HEK293 (cell line): ENCODE results near the gene TRIM27.

Experiments
- GLI4 ChIP-seq: fragments of 450-650 bp; formaldehyde crosslinking; IDR thresholded peaks from 2 replicates; pipeline ENCODE4 v1.5.1; 2016; ENCODE audit warnings: missing biosample characterization, missing genetic modification characterization
- MYNN ChIP-seq: fragments of 450-650 bp; formaldehyde crosslinking; IDR thresholded peaks from 2 replicates; pipeline ENCODE4 v1.5.1; 2016; ENCODE audit warnings: missing biosample characterization, missing genetic modification characterization, borderline replicate concordance
- SP3 ChIP-seq: fragments of 450-650 bp; formaldehyde crosslinking; IDR thresholded peaks from 2 replicates; pipeline ENCODE4 v1.5.1; 2016; ENCODE audit warnings: missing biosample characterization, missing genetic modification characterization
- SP7 ChIP-seq: fragments of 450-650 bp; formaldehyde crosslinking; IDR thresholded peaks from 2 replicates; pipeline ENCODE4 v1.5.1; 2016; ENCODE audit warnings: missing biosample characterization, missing genetic modification characterization
- WT1 ChIP-seq: fragments of 450-650 bp; formaldehyde crosslinking; IDR thresholded peaks from 2 replicates; pipeline ENCODE4 v1.5.1; 2016; ENCODE audit warnings: missing biosample characterization, missing genetic modification characterization
- ZFP3 ChIP-seq: fragments of 450-650 bp; formaldehyde crosslinking; IDR thresholded peaks from 2 replicates; pipeline ENCODE4 v1.5.1; 2016; ENCODE audit warnings: low read depth, missing biosample characterization, missing genetic modification characterization
- ZFP41 ChIP-seq: fragments of 450-650 bp; formaldehyde crosslinking; IDR thresholded peaks from 2 replicates; pipeline ENCODE4 v1.5.1; 2016; ENCODE audit warnings: missing biosample characterization, missing genetic modification characterization, borderline replicate concordance
- ZNF112 ChIP-seq: fragments of 450-650 bp; formaldehyde crosslinking; IDR thresholded peaks from 2 replicates; pipeline ENCODE4 v1.5.0; 2017; ENCODE audit warnings: missing biosample characterization, missing genetic modification characterization
- ZNF146 ChIP-seq: fragments of 450-650 bp; formaldehyde crosslinking; IDR thresholded peaks from 2 replicates; pipeline ENCODE4 v1.5.1; 2016; ENCODE audit warnings: missing biosample characterization, missing genetic modification characterization
- ZNF24 ChIP-seq: fragments of 450-650 bp; formaldehyde crosslinking; IDR thresholded peaks from 2 replicates; pipeline ENCODE4 v1.5.1; 2016; ENCODE audit warnings: missing biosample characterization, missing genetic modification characterization
- ZNF302 ChIP-seq: fragments of 450-650 bp; formaldehyde crosslinking; IDR thresholded peaks from 2 replicates; pipeline ENCODE4 v1.5.1; 2016; ENCODE audit warnings: missing biosample characterization, missing genetic modification characterization, low read depth
- ZNF404 ChIP-seq: fragments of 450-650 bp; formaldehyde crosslinking; IDR thresholded peaks from 2 replicates; pipeline ENCODE4 v1.5.1; 2017; ENCODE audit warnings: missing biosample characterization, missing genetic modification characterization
- ZNF423 ChIP-seq: fragments of 450-650 bp; formaldehyde crosslinking; IDR thresholded peaks from 2 replicates; pipeline ENCODE4 v1.5.1; 2016; ENCODE audit warnings: missing biosample characterization, missing genetic modification characterization
- ZNF571 ChIP-seq: fragments of 450-650 bp; formaldehyde crosslinking; IDR thresholded peaks from 2 replicates; pipeline ENCODE4 v1.5.0; 2017; ENCODE audit warnings: missing biosample characterization, missing genetic modification characterization
- ZNF830 ChIP-seq: fragments of 450-650 bp; IDR thresholded peaks from 2 replicates; pipeline ENCODE4 v1.5.0; 2018; ENCODE audit warnings: missing biosample characterization, missing genetic modification characterization, low read depth, mild to moderate bottlenecking, moderate library complexity
- ZNF837 ChIP-seq: fragments of 450-650 bp; formaldehyde crosslinking; IDR thresholded peaks from 2 replicates; pipeline ENCODE4 v1.5.1; 2016; ENCODE audit warnings: missing biosample characterization, missing genetic modification characterization
- ZSCAN16 ChIP-seq: fragments of 450-650 bp; formaldehyde crosslinking; IDR thresholded peaks from 2 replicates; pipeline ENCODE4 v1.5.1; 2016; ENCODE audit warnings: missing biosample characterization, missing genetic modification characterization
- ZSCAN30 ChIP-seq: fragments of 450-650 bp; IDR thresholded peaks from 2 replicates; pipeline ENCODE4 v1.5.1; 2018; ENCODE audit warnings: missing biosample characterization, mild to moderate bottlenecking, missing genetic modification characterization, moderate library complexity
- TF ChIP-seq, protein P1 (sequence below): fragments of 450-650 bp; formaldehyde crosslinking; optimal IDR thresholded peaks from 2 replicates; pipeline ENCODE3; 2016; ENCODE audit warnings: missing biosample characterization, mild to moderate bottlenecking, missing genetic modification characterization
- TF ChIP-seq, protein P2 (sequence below): fragments of 450-650 bp; formaldehyde crosslinking; IDR thresholded peaks from 2 replicates; pipeline ENCODE4 v1.5.1; 2017; ENCODE audit warnings: missing biosample characterization, missing genetic modification characterization
- TF ChIP-seq, protein P3 (sequence below): fragments of 450-650 bp; formaldehyde crosslinking; IDR thresholded peaks from 2 replicates; pipeline ENCODE4 v1.5.1; 2016; ENCODE audit warnings: missing biosample characterization, missing genetic modification characterization
- TF ChIP-seq, protein P4 (sequence below): IDR thresholded peaks from 2 replicates; pipeline ENCODE4 v1.6.1; 2011; ENCODE audit warnings: mild to moderate bottlenecking, low read depth, low read length, borderline replicate concordance
- TF ChIP-seq, protein P5 (sequence below): fragments of 450-650 bp; formaldehyde crosslinking; IDR thresholded peaks from 2 replicates; pipeline ENCODE4 v1.5.1; 2016; ENCODE audit warnings: missing biosample characterization, missing genetic modification characterization
- TF ChIP-seq, protein P6 (sequence below): fragments of 450-650 bp; formaldehyde crosslinking; IDR thresholded peaks from 2 replicates; pipeline ENCODE4 v1.5.1; 2016; ENCODE audit warnings: missing biosample characterization, missing genetic modification characterization
- TF ChIP-seq, protein P7 (sequence below): fragments of 450-650 bp; formaldehyde crosslinking; IDR thresholded peaks from 2 replicates; pipeline ENCODE4 v1.5.1; 2016; ENCODE audit warnings: missing biosample characterization, missing genetic modification characterization

The TRIM27 gene

DNA sequence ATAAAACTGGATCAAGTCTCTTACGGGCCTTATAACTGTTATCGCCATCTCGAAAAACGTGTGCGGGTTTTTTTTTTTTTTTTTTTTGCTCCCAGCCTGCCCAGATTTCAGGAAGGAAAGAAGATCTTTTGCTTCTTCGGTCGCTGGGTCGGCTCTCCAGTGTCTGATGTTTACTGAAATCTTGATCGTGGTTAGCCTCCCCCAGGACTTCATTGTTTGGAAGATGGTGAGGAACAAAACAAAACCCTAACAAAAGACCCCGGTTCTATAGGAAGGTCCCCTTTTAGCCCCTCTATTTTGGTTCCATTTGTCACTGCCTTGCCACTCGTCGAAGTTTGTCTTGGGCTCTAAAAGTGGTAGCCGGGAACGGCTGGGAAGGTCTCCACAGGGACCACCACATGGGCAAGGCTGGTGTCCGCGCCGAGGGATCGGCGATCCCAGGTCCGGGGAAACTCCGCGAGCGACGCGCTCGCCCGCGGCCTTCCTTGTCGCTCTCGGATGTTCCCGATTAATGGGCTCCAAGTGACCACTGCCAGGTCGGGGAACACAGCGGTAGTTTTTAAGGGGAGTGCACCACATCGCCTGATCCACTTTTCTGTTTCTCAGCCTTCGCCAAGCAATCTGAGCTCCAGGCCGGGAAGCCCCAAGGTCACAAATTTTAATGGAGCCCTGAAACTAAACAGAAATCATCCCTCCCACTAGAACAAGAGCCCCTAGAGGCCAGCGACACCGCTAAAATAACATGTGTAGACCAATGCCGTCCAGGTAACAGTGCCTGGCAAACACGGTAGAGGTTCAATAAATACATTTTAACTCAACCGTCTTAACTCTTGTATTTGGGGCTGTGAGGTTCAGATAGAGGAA is 27.0 kb downstream of the TRIM27 start (continued):
- TF ChIP-seq, protein P1, sequence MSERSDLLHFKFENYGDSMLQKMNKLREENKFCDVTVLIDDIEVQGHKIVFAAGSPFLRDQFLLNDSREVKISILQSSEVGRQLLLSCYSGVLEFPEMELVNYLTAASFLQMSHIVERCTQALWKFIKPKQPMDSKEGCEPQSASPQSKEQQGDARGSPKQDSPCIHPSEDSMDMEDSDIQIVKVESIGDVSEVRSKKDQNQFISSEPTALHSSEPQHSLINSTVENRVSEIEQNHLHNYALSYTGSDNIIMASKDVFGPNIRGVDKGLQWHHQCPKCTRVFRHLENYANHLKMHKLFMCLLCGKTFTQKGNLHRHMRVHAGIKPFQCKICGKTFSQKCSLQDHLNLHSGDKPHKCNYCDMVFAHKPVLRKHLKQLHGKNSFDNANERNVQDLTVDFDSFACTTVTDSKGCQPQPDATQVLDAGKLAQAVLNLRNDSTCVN, result peak; percentile 79
- TF ChIP-seq ZNF24, result no peak
- TF ChIP-seq, protein P2, sequence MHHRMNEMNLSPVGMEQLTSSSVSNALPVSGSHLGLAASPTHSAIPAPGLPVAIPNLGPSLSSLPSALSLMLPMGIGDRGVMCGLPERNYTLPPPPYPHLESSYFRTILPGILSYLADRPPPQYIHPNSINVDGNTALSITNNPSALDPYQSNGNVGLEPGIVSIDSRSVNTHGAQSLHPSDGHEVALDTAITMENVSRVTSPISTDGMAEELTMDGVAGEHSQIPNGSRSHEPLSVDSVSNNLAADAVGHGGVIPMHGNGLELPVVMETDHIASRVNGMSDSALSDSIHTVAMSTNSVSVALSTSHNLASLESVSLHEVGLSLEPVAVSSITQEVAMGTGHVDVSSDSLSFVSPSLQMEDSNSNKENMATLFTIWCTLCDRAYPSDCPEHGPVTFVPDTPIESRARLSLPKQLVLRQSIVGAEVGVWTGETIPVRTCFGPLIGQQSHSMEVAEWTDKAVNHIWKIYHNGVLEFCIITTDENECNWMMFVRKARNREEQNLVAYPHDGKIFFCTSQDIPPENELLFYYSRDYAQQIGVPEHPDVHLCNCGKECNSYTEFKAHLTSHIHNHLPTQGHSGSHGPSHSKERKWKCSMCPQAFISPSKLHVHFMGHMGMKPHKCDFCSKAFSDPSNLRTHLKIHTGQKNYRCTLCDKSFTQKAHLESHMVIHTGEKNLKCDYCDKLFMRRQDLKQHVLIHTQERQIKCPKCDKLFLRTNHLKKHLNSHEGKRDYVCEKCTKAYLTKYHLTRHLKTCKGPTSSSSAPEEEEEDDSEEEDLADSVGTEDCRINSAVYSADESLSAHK (tag by site-specific recombination), result no peak
- peak; percentile 26; the same call in 1 of the 2 replicates for TF ChIP-seq WT1 (tag by site-specific recombination)
- no peak for TF ChIP-seq MYNN (tag by site-specific recombination)
- TF ChIP-seq, protein P3, sequence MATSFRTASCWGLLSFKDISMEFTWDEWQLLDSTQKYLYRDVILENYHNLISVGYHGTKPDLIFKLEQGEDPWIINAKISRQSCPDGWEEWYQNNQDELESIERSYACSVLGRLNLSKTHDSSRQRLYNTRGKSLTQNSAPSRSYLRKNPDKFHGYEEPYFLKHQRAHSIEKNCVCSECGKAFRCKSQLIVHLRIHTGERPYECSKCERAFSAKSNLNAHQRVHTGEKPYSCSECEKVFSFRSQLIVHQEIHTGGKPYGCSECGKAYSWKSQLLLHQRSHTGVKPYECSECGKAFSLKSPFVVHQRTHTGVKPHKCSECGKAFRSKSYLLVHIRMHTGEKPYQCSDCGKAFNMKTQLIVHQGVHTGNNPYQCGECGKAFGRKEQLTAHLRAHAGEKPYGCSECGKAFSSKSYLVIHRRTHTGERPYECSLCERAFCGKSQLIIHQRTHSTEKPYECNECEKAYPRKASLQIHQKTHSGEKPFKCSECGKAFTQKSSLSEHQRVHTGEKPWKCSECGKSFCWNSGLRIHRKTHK (tag by site-specific recombination), result no peak
- no peak for TF ChIP-seq ZSCAN16
- TF ChIP-seq ZNF404 (tag by site-specific recombination), result no peak
- no peak for TF ChIP-seq ZFP41 (tag by site-specific recombination)
- no peak for TF ChIP-seq GLI4
- TF ChIP-seq, protein P4, sequence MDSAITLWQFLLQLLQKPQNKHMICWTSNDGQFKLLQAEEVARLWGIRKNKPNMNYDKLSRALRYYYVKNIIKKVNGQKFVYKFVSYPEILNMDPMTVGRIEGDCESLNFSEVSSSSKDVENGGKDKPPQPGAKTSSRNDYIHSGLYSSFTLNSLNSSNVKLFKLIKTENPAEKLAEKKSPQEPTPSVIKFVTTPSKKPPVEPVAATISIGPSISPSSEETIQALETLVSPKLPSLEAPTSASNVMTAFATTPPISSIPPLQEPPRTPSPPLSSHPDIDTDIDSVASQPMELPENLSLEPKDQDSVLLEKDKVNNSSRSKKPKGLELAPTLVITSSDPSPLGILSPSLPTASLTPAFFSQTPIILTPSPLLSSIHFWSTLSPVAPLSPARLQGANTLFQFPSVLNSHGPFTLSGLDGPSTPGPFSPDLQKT, result no peak
- TF ChIP-seq, protein P5, sequence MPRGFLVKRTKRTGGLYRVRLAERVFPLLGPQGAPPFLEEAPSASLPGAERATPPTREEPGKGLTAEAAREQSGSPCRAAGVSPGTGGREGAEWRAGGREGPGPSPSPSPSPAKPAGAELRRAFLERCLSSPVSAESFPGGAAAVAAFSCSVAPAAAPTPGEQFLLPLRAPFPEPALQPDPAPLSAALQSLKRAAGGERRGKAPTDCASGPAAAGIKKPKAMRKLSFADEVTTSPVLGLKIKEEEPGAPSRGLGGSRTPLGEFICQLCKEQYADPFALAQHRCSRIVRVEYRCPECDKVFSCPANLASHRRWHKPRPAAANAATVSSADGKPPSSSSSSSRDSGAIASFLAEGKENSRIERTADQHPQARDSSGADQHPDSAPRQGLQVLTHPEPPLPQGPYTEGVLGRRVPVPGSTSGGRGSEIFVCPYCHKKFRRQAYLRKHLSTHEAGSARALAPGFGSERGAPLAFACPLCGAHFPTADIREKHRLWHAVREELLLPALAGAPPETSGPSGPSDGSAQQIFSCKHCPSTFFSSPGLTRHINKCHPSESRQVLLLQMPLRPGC, result no peak
- TF ChIP-seq ZNF302, result no peak
- no peak for TF ChIP-seq ZNF146 (tag by site-specific recombination)
- peak; percentile 21; the same call in 1 of the 2 replicates for TF ChIP-seq SP7 (tag by site-specific recombination)
- no peak for TF ChIP-seq ZNF423
- TF ChIP-seq ZNF112 (tag by site-specific recombination), result no peak
- no peak for TF ChIP-seq ZNF830 (tag by site-specific recombination)
- no peak for TF ChIP-seq SP3 (tag by site-specific recombination)
- no peak for TF ChIP-seq ZNF837 (tag by site-specific recombination)
- no peak for TF ChIP-seq ZNF571 (tag by site-specific recombination)
- TF ChIP-seq, protein P6, sequence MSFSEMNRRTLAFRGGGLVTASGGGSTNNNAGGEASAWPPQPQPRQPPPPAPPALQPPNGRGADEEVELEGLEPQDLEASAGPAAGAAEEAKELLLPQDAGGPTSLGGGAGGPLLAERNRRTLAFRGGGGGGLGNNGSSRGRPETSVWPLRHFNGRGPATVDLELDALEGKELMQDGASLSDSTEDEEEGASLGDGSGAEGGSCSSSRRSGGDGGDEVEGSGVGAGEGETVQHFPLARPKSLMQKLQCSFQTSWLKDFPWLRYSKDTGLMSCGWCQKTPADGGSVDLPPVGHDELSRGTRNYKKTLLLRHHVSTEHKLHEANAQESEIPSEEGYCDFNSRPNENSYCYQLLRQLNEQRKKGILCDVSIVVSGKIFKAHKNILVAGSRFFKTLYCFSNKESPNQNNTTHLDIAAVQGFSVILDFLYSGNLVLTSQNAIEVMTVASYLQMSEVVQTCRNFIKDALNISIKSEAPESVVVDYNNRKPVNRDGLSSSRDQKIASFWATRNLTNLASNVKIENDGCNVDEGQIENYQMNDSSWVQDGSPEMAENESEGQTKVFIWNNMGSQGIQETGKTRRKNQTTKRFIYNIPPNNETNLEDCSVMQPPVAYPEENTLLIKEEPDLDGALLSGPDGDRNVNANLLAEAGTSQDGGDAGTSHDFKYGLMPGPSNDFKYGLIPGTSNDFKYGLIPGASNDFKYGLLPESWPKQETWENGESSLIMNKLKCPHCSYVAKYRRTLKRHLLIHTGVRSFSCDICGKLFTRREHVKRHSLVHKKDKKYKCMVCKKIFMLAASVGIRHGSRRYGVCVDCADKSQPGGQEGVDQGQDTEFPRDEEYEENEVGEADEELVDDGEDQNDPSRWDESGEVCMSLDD (tag by site-specific recombination), result no peak; the same call in 1 of the 2 replicates
- no peak for TF ChIP-seq ZFP3 (tag by site-specific recombination)
- no peak for TF ChIP-seq ZSCAN30 (tag by site-specific recombination)
- TF ChIP-seq, protein P7, sequence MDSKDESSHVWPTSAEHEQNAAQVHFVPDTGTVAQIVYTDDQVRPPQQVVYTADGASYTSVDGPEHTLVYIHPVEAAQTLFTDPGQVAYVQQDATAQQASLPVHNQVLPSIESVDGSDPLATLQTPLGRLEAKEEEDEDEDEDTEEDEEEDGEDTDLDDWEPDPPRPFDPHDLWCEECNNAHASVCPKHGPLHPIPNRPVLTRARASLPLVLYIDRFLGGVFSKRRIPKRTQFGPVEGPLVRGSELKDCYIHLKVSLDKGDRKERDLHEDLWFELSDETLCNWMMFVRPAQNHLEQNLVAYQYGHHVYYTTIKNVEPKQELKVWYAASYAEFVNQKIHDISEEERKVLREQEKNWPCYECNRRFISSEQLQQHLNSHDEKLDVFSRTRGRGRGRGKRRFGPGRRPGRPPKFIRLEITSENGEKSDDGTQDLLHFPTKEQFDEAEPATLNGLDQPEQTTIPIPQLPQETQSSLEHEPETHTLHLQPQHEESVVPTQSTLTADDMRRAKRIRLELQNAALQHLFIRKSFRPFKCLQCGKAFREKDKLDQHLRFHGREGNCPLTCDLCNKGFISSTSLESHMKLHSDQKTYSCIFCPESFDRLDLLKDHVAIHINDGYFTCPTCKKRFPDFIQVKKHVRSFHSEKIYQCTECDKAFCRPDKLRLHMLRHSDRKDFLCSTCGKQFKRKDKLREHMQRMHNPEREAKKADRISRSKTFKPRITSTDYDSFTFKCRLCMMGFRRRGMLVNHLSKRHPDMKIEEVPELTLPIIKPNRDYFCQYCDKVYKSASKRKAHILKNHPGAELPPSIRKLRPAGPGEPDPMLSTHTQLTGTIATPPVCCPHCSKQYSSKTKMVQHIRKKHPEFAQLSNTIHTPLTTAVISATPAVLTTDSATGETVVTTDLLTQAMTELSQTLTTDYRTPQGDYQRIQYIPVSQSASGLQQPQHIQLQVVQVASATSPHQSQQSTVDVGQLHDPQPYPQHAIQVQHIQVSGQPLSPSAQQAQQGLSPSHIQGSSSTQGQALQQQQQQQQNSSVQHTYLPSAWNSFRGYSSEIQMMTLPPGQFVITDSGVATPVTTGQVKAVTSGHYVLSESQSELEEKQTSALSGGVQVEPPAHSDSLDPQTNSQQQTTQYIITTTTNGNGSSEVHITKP (tag by site-specific recombination), result peak; percentile 83
